H1 (cell line): Measurements from ENCODE around the gene MAPK8IP1. TPM values are rescaled to one million over a fixed set of nuclear protein-coding genes. Genes with fewer than 3 reads are reported as not detected.
A peak's percentile ranks its signal among the peaks of the same experiment; 100 is the strongest.

Source experiments
- CTCF ChIA-PET: fragments of 300-600 bp; sonication (Branson Sonifier 250); formaldehyde crosslinking; loops from one replicate; lab custom pipeline; 2021; ENCODE audit not compliant: partially characterized antibody; lab: Charles Lee
- POLR2A ChIA-PET: fragments of 300-600 bp; sonication (Branson Sonifier 250); formaldehyde crosslinking; loops from one replicate; lab custom pipeline; 2021; ENCODE audit warnings: inconsistent platforms; ENCODE audit not compliant: partially characterized antibody; lab: Charles Lee
- DNase-seq, 2 experiments: peaks; one replicate each; pipeline versions ENCODE4 v3.0.0 to v3.0.0-alpha.2; 2010 to 2022; ENCODE audit warnings: low spot score in 2 of 2, low read depth in 1 of 2, mixed read lengths in 1 of 2
- FAIRE-seq: peaks from 2 replicates; lab custom pipeline; 2011; peaks lifted over from hg19 to GRCh38; lab: Jason Lieb, UNC
- H2AFZ ChIP-seq: 2 replicates; pipeline ENCODE4 v1.8.1; 2012; ENCODE audit warnings: low read length, inconsistent platforms
- H2AK5ac ChIP-seq: 2 replicates; pipeline ENCODE4 v1.6.1; 2013; ENCODE audit warnings: low read depth, low read length
- H2BK120ac ChIP-seq: replicated peaks from 2 replicates; pipeline ENCODE3; 2013; ENCODE audit warnings: low read depth, low read length, inconsistent platforms
- H2BK12ac ChIP-seq: 2 replicates; pipeline ENCODE4 v1.6.1; 2013; ENCODE audit warnings: low read depth, low read length
- H2BK15ac ChIP-seq: 2 replicates; pipeline ENCODE4 v1.6.1; 2013; ENCODE audit warnings: low read length
- H2BK20ac ChIP-seq: 2 replicates; pipeline ENCODE4 v1.6.1; 2013; ENCODE audit warnings: low read length
- H2BK5ac ChIP-seq: 2 replicates; pipeline ENCODE4 v1.6.1; 2013; ENCODE audit warnings: low read depth, low read length
- H3K14ac ChIP-seq: 2 replicates; pipeline ENCODE4 v1.6.1; 2013; ENCODE audit warnings: inconsistent platforms; ENCODE audit not compliant: insufficient read length
- H3K18ac ChIP-seq: 2 replicates; pipeline ENCODE4 v1.6.1; 2013; ENCODE audit warnings: low read length; ENCODE audit errors: extremely low read depth
- H3K23ac ChIP-seq: 2 replicates; pipeline ENCODE4 v1.6.1; 2013; ENCODE audit warnings: inconsistent platforms; ENCODE audit not compliant: insufficient read length
- H3K23me2 ChIP-seq: 2 replicates; pipeline ENCODE4 v1.6.1; 2013; ENCODE audit warnings: low read depth, low read length
- H3K27ac ChIP-seq: 2 replicates; pipeline ENCODE4 v1.6.1; 2011; ENCODE audit warnings: low read depth, low read length, inconsistent platforms
- H3K27me3 ChIP-seq, 4 experiments: replicated peaks in 1 of 4; 1 replicate in 1 of 4; 2 replicates in 3 of 4; pipeline versions ENCODE4 v1.6.1 to v1.8.1; 2011 to 2013; ENCODE audit warnings: low read length in 3 of 4, mild to moderate bottlenecking in 3 of 4, inconsistent platforms in 2 of 4, mixed read lengths in 2 of 4, moderate library complexity in 1 of 4; ENCODE audit not compliant: control insufficient read depth in 3 of 4, insufficient read depth in 3 of 4; ENCODE audit errors: extremely low read depth in 1 of 4
- H3K36me3 ChIP-seq, 4 experiments: 2 replicates each; pipeline versions ENCODE4 v1.6.1 to v1.8.1; 2011 to 2013; ENCODE audit warnings: mild to moderate bottlenecking in 4 of 4, low read length in 3 of 4, moderate library complexity in 2 of 4, control low read depth in 1 of 4, inconsistent platforms in 1 of 4; ENCODE audit not compliant: insufficient read depth in 4 of 4, control insufficient read depth in 2 of 4
- H3K4ac ChIP-seq: replicated peaks from 2 replicates; pipeline ENCODE3; 2013; ENCODE audit warnings: low read length, low read depth, mixed read lengths, inconsistent platforms; ENCODE audit not compliant: insufficient read length
- H3K4me1 ChIP-seq, 4 experiments: replicated peaks in 1 of 4; 1 replicate in 1 of 4; 2 replicates in 3 of 4; pipeline versions ENCODE4 v1.6.1 to v1.8.1; 2011 to 2013; ENCODE audit warnings: low read length in 3 of 4, inconsistent platforms in 2 of 4, mixed read lengths in 1 of 4; ENCODE audit not compliant: insufficient read depth in 4 of 4, control insufficient read depth in 3 of 4
- H3K4me2 ChIP-seq, 2 experiments: 2 replicates each; pipeline versions ENCODE4 v1.6.1 to v1.8.1; 2011 to 2013; ENCODE audit warnings: low read depth in 2 of 2, low read length in 2 of 2, control low read depth in 1 of 2, inconsistent platforms in 1 of 2, mild to moderate bottlenecking in 1 of 2; ENCODE audit not compliant: insufficient read depth in 1 of 2
- H3K4me3 ChIP-seq, 4 experiments: fragments of 200-600, 300-600 bp in 1 of 4; sonication (generic), shearing (Covaris generic), sonication (Bioruptor Twin) in 1 of 4; 2 replicates each; pipeline versions ENCODE4 v1.5.1 to v1.8.1; 2011 to 2016; ENCODE audit warnings: low read length in 4 of 4, low read depth in 3 of 4, control low read depth in 2 of 4, inconsistent platforms in 2 of 4, mild to moderate bottlenecking in 2 of 4, mixed read lengths in 1 of 4, moderate library complexity in 1 of 4; ENCODE audit not compliant: insufficient read depth in 2 of 4; ENCODE audit errors: extremely low read depth in 1 of 4
- H3K56ac ChIP-seq: replicated peaks from 2 replicates; pipeline ENCODE3; 2013; ENCODE audit warnings: low read depth, mild to moderate bottlenecking, mixed read lengths, low read length, inconsistent platforms; ENCODE audit not compliant: insufficient read length
- H3K79me1 ChIP-seq: 2 replicates; pipeline ENCODE4 v1.6.1; 2013; ENCODE audit warnings: low read depth, low read length, control low read depth
- H3K79me2 ChIP-seq, 2 experiments: 2 replicates each; pipeline versions ENCODE4 v1.6.1 to v1.8.1; 2012 to 2013; ENCODE audit warnings: low read length in 2 of 2, mild to moderate bottlenecking in 2 of 2, inconsistent platforms in 1 of 2; ENCODE audit not compliant: insufficient read depth in 2 of 2, control insufficient read depth in 1 of 2
- H3K9ac ChIP-seq, 4 experiments: replicated peaks in 1 of 4; 1 replicate in 1 of 4; 2 replicates in 3 of 4; pipeline versions ENCODE4 v1.6.1 to v1.8.1; 2011 to 2013; ENCODE audit warnings: low read depth in 3 of 4, low read length in 3 of 4, control low read depth in 2 of 4, mild to moderate bottlenecking in 2 of 4, moderate library complexity in 2 of 4, inconsistent platforms in 1 of 4; ENCODE audit errors: extremely low read depth in 1 of 4
- H3K9me3 ChIP-seq, 2 experiments: 2 replicates each; pipeline versions ENCODE4 v1.6.1 to v1.8.1; 2012 to 2013; ENCODE audit warnings: mild to moderate bottlenecking in 2 of 2, moderate library complexity in 2 of 2, control low read depth in 1 of 2, inconsistent platforms in 1 of 2, low read depth in 1 of 2, low read length in 1 of 2, mixed read lengths in 1 of 2; ENCODE audit not compliant: insufficient read depth in 2 of 2
- H4K20me1 ChIP-seq, 2 experiments: replicated peaks in 1 of 2; 2 replicates each; pipeline versions ENCODE3 to v1.8.1; 2011 to 2013; ENCODE audit warnings: inconsistent platforms in 2 of 2, low read length in 2 of 2, mild to moderate bottlenecking in 1 of 2; ENCODE audit not compliant: insufficient read depth in 2 of 2, control insufficient read depth in 1 of 2
- H4K5ac ChIP-seq: 2 replicates; pipeline ENCODE4 v1.6.1; 2013; ENCODE audit warnings: low read length, low read depth, mixed read lengths, inconsistent platforms; ENCODE audit not compliant: insufficient read length
- H4K8ac ChIP-seq: 2 replicates; pipeline ENCODE4 v1.8.0; 2013; ENCODE audit warnings: mild to moderate bottlenecking, moderate library complexity, low read length, inconsistent platforms; ENCODE audit not compliant: insufficient read depth; ENCODE audit errors: extremely low read depth
- H4K91ac ChIP-seq: replicated peaks from 2 replicates; pipeline ENCODE3; 2013; ENCODE audit warnings: low read length, mixed read lengths, inconsistent platforms; ENCODE audit not compliant: insufficient read length
- ASH2L ChIP-seq: fragments of 200-600, 300-600 bp; sonication (generic); IDR thresholded peaks from one replicate; pipeline ENCODE4 v1.7.1; 2017; ENCODE audit warnings: low read length
- CEBPB ChIP-seq: IDR thresholded peaks from 2 replicates; pipeline ENCODE4 v1.6.1; 2012; ENCODE audit warnings: low read depth, low read length
- CHD1 ChIP-seq: IDR thresholded peaks from 2 replicates; pipeline ENCODE4 v1.6.1; 2012; ENCODE audit warnings: low read depth, low read length, improper control_type of control experiment
- CHD2 ChIP-seq: IDR thresholded peaks from 2 replicates; pipeline ENCODE4 v1.6.1; 2012; ENCODE audit warnings: low read length, improper control_type of control experiment
- CTBP2 ChIP-seq: IDR thresholded peaks from 2 replicates; pipeline ENCODE4 v1.7.0; 2011; ENCODE audit warnings: borderline replicate concordance, mild to moderate bottlenecking, moderate library complexity, mixed read lengths, low read length; ENCODE audit not compliant: insufficient read depth, insufficient read length
- GTF2F1 ChIP-seq: IDR thresholded peaks from 2 replicates; pipeline ENCODE4 v1.6.1; 2012; ENCODE audit warnings: low read depth, low read length, improper control_type of control experiment, borderline replicate concordance
- PHF8 ChIP-seq: fragments of 200-600 bp; sonication (generic); conservative IDR thresholded peaks from 2 replicates; pipeline ENCODE4 v1.7.1; 2012; ENCODE audit warnings: low read depth, mild to moderate bottlenecking, inconsistent platforms, low read length, moderate library complexity
- POU5F1 ChIP-seq: IDR thresholded peaks from 2 replicates; pipeline ENCODE4 v1.6.1; 2011; ENCODE audit warnings: low read depth, mild to moderate bottlenecking, low read length, moderate library complexity
- RNF2 ChIP-seq: fragments of 200-900, 300-1000 bp; sonication (generic); IDR thresholded peaks from 2 replicates; pipeline ENCODE4 v1.7.1; 2016; ENCODE audit warnings: borderline replicate concordance, low read depth, mild to moderate bottlenecking, antibody characterized with exemption, low read length; ENCODE audit not compliant: poor library complexity, severe bottlenecking; ENCODE audit errors: missing control alignments
- SRF ChIP-seq: IDR thresholded peaks from 2 replicates; pipeline ENCODE4 v1.6.1; 2011; ENCODE audit warnings: mild to moderate bottlenecking, low read depth, low read length, moderate library complexity
- WGBS, 2 experiments: shearing (Covaris generic) in 1 of 2; methylation state at CpG; one replicate each; pipeline versions ENCODE4 v1.1.6 to v1.1.7; 2013 to 2015; ENCODE audit warnings: low lambda C conversion rate in 2 of 2, mixed read lengths in 2 of 2, inconsistent platforms in 1 of 2, low coverage in 1 of 2, missing lambda C conversion rate in 1 of 2; ENCODE audit not compliant: insufficient replicate concordance in 2 of 2, insufficient coverage in 1 of 2, insufficient read length in 1 of 2; ENCODE audit errors: extremely low coverage in 1 of 2, missing lambda C conversion rate in 1 of 2; 5-methylcytosine and 5-hydroxymethylcytosine counted together
- polyA plus RNA-seq, 7 experiments: library from polyadenylated mRNA; depleted of rRNA in 3 of 7; stranded (reverse) in 5 of 7; unstranded in 2 of 7; fragments of >200 nt in 5 of 7; fragments of 200-250 nt in 2 of 7; gene quantifications; 1 replicate in 5 of 7; 2 replicates in 1 of 7; 4 replicates in 1 of 7; pipeline versions ENCODE4 v1.2.1 to v1.2.3, GENCODE V29; 2011 to 2013; ENCODE audit warnings: missing spikeins in 2 of 7, mixed read lengths in 2 of 7
- total RNA-seq: library from RNA; stranded (reverse); fragmentation: NEBNext Ultra II Directional; extraction: Animal tissue kit (Norgen Biotek cat#: 25700); gene quantifications from 2 replicates; pipeline ENCODE4 v1.2.1, GENCODE V29; 2021

The MAPK8IP1 gene
- total and polyA plus RNA-seq, 2 of the 8 experiments (the other 6 are each of a cell fraction or from before 2014, with no cell fraction given): 32.4 to 40.1 TPM

GRCh38 chr11:45892856-45893255 is 7.4 kb downstream of the MAPK8IP1 start:
- Histone ChIP-seq H3K27ac (0 out of 2 replicates have a peak overlapping the region, but pooled peaks have one; percentile 34), H3K4me1 (peaks cover 0 to 18% (median 15%) of the 10 kb centered on the region in 4 experiments; a peak in 6 of 7 replicates), H3K79me2 (no peaks in the 10 kb centered on the region; a peak in 1 of 4 replicates), H3K23ac (no peak overlapping the region), H3K27me3 (no peaks in the 10 kb centered on the region), H4K20me1 (peaks cover 0 to 9% of the 10 kb centered on the region in 2 experiments), H3K4ac (no peak overlapping the region), H4K8ac (no peak overlapping the region), H3K9me3 (no peaks in the 10 kb centered on the region), H3K18ac (peak overlapping the region; percentile 19; the same call in 1 of the 2 replicates), H3K4me2 (no peak overlapping the region), H3K9ac (0 out of 7 replicates have a peak overlapping the region, but pooled peaks of 1 of the 4 experiments have one; percentile 12), H3K14ac (no peak overlapping the region), H3K56ac (no peak overlapping the region), H2BK12ac (no peak overlapping the region), H2BK120ac (no peak overlapping the region), H2BK20ac (no peak overlapping the region), H4K91ac (no peak overlapping the region), H3K36me3 (no peaks in the 10 kb centered on the region), H4K5ac (no peak overlapping the region), H2BK5ac (peak overlapping the region; percentile 66; the same call in 1 of the 2 replicates), H3K23me2 (no peaks in the 10 kb centered on the region), H2BK15ac (0 out of 2 replicates have a peak overlapping the region, but pooled peaks have one; percentile 61), H2AK5ac (no peak overlapping the region), H3K4me3 (no peak overlapping the region), H3K79me1 (no peaks in the 10 kb centered on the region; the same call in 1 of the 2 replicates), H2AFZ (no peak overlapping the region)
- CTCF ChIA-PET: interaction anchor here (0.8 to 7.7 kb wide), 8 partner anchors 9 to 114 kb away, joined by 3 to 69 read pairs (median 4); partner anchors contain the start of gene CRY2
- WGBS, 2 experiments: 80% methylated on average over 5 of the region's 5 CpGs; no CpG with 5 or more reads in 1 of the 2 experiments
- FAIRE-seq: no peak
- POLR2A ChIA-PET: interaction anchor here (0.8 to 1.2 kb wide), 2 partner anchors 8 to 10 kb away, joined by 3 read pairs; no protein-coding TSS in a partner anchor
- no peak for DNase-seq
- TF ChIP-seq GTF2F1 (no peak), RNF2 (no peak), CTBP2 (no peak), CHD2 (no peak), CEBPB (no peak), SRF (no peak), POU5F1 (no peak), ASH2L (no peak), PHF8 (no peak), CHD1 (no peak)
